ENCODE results near the gene DIAPH3. TPM values are rescaled to one million over a fixed set of nuclear protein-coding genes. Genes with fewer than 3 reads are reported as not detected.
"Not testable (repeated sequence)": the region's sequence is repeated elsewhere in the genome, so short reads cannot be mapped to it uniquely, and the experiment has no call there.

DIAPH3 gene
- total RNA-seq, 1 donor from 2014 or later: 2.6 TPM

DNA sequence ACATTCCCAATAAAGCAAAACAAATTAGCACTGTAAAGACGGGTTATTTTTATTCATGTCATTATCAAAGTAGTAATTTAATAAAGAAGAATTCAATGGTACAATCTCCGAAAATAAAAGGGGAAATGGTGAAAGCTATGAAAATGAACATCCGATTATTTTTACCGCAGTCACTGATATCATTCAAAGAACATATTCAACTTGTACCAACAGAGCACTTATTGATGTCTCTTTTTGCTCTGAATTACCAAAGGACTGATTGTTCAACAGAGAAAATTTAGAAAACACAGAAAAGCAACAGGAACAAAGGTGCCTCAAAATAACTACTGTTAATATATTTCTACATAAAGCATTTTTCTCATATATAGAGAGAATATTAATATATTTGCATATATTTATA, 119.4 kb downstream of the DIAPH3 start:
- Mint-ChIP-seq H3K9me3 (ENCODE audit: unreplicated experiment) (no peaks in the 10 kb centered on the region), H3K4me3 (ENCODE audit: unreplicated experiment) (no peak overlapping the region), H3K36me3 (ENCODE audit: unreplicated experiment) (no peaks in the 10 kb centered on the region), H3K27me3 (ENCODE audit: unreplicated experiment) (no peaks in the 10 kb centered on the region), H3K4me1 (ENCODE audit: low read depth, unreplicated experiment) (no peaks in the 10 kb centered on the region), H3K27ac (ENCODE audit: unreplicated experiment) (no peak overlapping the region)
- no peak for DNase-seq
- TF ChIP-seq, protein P1, sequence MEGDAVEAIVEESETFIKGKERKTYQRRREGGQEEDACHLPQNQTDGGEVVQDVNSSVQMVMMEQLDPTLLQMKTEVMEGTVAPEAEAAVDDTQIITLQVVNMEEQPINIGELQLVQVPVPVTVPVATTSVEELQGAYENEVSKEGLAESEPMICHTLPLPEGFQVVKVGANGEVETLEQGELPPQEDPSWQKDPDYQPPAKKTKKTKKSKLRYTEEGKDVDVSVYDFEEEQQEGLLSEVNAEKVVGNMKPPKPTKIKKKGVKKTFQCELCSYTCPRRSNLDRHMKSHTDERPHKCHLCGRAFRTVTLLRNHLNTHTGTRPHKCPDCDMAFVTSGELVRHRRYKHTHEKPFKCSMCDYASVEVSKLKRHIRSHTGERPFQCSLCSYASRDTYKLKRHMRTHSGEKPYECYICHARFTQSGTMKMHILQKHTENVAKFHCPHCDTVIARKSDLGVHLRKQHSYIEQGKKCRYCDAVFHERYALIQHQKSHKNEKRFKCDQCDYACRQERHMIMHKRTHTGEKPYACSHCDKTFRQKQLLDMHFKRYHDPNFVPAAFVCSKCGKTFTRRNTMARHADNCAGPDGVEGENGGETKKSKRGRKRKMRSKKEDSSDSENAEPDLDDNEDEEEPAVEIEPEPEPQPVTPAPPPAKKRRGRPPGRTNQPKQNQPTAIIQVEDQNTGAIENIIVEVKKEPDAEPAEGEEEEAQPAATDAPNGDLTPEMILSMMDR (IDR thresholded peaks at IDR 0.05; ENCODE audit: partially characterized antibody, unreplicated experiment): no peak

DNA sequence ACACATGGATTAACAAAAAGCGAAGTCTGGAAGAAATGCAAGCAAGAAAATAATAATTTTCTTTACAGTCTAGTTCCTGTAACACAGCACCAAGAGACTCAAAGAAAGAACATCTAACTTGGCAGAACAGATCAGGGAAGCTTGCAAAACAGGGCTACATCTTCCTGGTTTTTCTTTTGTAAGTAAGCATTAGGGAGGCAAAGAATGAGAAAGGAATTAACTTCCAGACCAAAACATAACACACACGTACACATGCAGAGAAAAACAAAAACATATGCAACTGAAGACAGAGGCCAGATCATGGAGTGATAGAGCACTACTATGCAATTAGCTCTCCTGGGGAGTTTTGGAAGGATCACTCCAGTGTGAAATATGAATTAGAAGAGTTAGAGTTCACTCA, 120.5 kb downstream of the DIAPH3 start:
- no peaks in the 10 kb centered on the region for H3K9me3 Mint-ChIP-seq (ENCODE audit: unreplicated experiment)
- no peaks in the 10 kb centered on the region for H3K4me1 Mint-ChIP-seq (ENCODE audit: low read depth, unreplicated experiment)
- TF ChIP-seq, protein P1 (IDR thresholded peaks at IDR 0.05; ENCODE audit: partially characterized antibody, unreplicated experiment): no peak
- no peak overlapping the region for H3K4me3 Mint-ChIP-seq (ENCODE audit: unreplicated experiment)
- no peak for DNase-seq
- no peak overlapping the region for H3K27ac Mint-ChIP-seq (ENCODE audit: unreplicated experiment)
- H3K27me3 Mint-ChIP-seq (ENCODE audit: unreplicated experiment): no peaks in the 10 kb centered on the region
- H3K36me3 Mint-ChIP-seq (ENCODE audit: unreplicated experiment): no peaks in the 10 kb centered on the region

DNA sequence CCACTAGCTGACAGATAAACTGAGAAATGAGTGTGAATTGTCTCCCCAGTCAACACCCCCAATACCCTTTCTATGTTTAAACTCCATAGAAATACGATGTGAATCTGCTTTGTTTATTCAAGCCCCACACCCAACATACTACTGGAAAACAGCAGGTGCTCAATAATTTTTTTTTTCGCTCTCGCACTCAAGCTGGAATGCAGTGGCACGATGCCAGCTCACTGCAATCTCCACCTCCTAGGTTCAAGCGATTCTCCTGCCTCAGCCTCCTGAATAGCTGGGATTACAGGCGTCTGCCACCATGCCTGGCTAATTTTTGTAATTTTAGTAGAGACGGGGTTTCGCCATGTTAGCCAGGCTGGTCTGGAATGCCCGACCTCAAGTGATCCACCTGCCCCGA, 123.1 kb downstream of the DIAPH3 start:
- H3K4me3 Mint-ChIP-seq (ENCODE audit: unreplicated experiment); H3K9me3 Mint-ChIP-seq (ENCODE audit: unreplicated experiment); H3K27ac Mint-ChIP-seq (ENCODE audit: unreplicated experiment); H3K27me3 Mint-ChIP-seq (ENCODE audit: unreplicated experiment); DNase-seq; H3K4me1 Mint-ChIP-seq (ENCODE audit: low read depth, unreplicated experiment); H3K36me3 Mint-ChIP-seq (ENCODE audit: unreplicated experiment): not testable (repeated sequence)

DNA sequence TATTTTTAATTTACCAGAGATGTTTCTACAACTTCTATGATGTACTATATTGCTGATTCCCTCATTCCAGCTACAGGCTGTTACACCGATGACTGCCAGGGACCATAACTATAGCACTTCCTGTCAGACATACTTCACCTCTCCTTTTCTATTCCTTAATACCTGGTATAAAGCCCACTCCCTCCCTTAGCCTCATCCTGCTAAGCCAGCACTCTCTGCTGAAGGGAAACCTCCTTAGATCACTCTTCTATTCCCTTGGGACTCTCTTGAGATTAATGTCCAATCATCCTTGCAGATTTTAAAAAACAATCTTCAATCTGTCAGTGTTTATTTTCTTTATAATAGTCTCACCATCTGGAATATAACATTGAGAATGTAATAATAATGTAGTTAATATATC, 127.9 kb downstream of the DIAPH3 start:
- H3K27ac Mint-ChIP-seq (ENCODE audit: unreplicated experiment): no peak overlapping the region
- DNase-seq: no peak
- TF ChIP-seq, protein P1 (IDR thresholded peaks at IDR 0.05; ENCODE audit: partially characterized antibody, unreplicated experiment): no peak
- no peaks in the 10 kb centered on the region for H3K4me1 Mint-ChIP-seq (ENCODE audit: low read depth, unreplicated experiment)
- H3K27me3 Mint-ChIP-seq (ENCODE audit: unreplicated experiment): no peaks in the 10 kb centered on the region
- no peaks in the 10 kb centered on the region for H3K36me3 Mint-ChIP-seq (ENCODE audit: unreplicated experiment)
- peaks cover 2% of the 10 kb centered on the region for H3K9me3 Mint-ChIP-seq (ENCODE audit: unreplicated experiment)
- no peak overlapping the region for H3K4me3 Mint-ChIP-seq (ENCODE audit: unreplicated experiment)

DNA sequence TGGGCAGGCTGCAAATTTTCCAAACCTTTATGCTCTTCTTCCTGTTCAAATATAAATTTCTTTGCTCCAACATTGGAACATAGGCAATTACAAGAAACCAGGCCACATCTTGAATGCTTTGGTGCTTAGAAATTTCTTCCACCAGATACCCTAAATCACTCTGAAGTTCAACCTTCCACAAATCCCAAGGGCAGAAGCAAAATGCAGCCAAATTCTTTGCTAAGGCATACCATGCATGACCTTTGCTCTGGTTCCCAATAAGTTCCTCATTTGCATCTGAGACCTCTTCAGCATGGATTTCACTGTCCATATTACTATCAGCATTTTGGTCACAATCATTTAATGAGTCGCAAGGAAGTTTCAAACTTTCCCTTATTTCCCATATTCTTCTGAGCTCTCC, 130.9 kb downstream of the DIAPH3 start:
- H3K27ac Mint-ChIP-seq (ENCODE audit: unreplicated experiment): no peak overlapping the region
- TF ChIP-seq, protein P1 (IDR thresholded peaks at IDR 0.05; ENCODE audit: partially characterized antibody, unreplicated experiment): no peak
- no peaks in the 10 kb centered on the region for H3K36me3 Mint-ChIP-seq (ENCODE audit: unreplicated experiment)
- no peak overlapping the region for H3K4me3 Mint-ChIP-seq (ENCODE audit: unreplicated experiment)
- peaks cover 2% of the 10 kb centered on the region for H3K9me3 Mint-ChIP-seq (ENCODE audit: unreplicated experiment)
- DNase-seq: no peak
- H3K27me3 Mint-ChIP-seq (ENCODE audit: unreplicated experiment): no peaks in the 10 kb centered on the region
- no peaks in the 10 kb centered on the region for H3K4me1 Mint-ChIP-seq (ENCODE audit: low read depth, unreplicated experiment)

DNA sequence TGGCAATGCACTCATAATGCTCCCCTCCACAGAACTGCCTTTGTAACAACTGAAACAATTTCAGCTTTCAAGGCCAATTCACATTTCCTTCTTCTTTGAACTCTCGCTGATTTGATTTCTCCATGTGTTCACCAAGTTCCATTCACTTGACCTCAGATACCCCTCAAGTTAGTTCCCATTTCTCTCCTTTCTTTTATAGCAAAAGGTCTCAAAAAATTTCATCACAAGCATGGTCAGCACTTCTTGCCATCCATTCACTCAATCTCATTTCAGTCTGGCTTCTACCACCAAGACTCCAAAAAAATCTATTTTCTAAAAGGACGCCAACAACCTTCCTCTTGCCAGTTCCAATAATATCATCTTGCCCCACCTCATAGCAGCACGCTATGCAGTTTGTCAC, 135.7 kb downstream of the DIAPH3 start:
- no peak overlapping the region for H3K4me3 Mint-ChIP-seq (ENCODE audit: unreplicated experiment)
- no peak for DNase-seq
- no peak overlapping the region for H3K27ac Mint-ChIP-seq (ENCODE audit: unreplicated experiment)
- TF ChIP-seq, protein P1 (IDR thresholded peaks at IDR 0.05; ENCODE audit: partially characterized antibody, unreplicated experiment): no peak
- H3K9me3 Mint-ChIP-seq (ENCODE audit: unreplicated experiment): peaks cover 2% of the 10 kb centered on the region
- H3K4me1 Mint-ChIP-seq (ENCODE audit: low read depth, unreplicated experiment): no peaks in the 10 kb centered on the region
- peaks cover 8% of the 10 kb centered on the region for H3K36me3 Mint-ChIP-seq (ENCODE audit: unreplicated experiment)
- H3K27me3 Mint-ChIP-seq (ENCODE audit: unreplicated experiment): peaks cover 1% of the 10 kb centered on the region
